CD14-positive monocyte (primary cell): ENCODE data around the gene PTPRC. TPM values are rescaled to one million over a fixed set of nuclear protein-coding genes. Genes with fewer than 3 reads are reported as not detected.

Experiments used
- DNase-seq, 3 donors: peaks; one replicate each; pipeline ENCODE4 v3.0.0-alpha.2; 2011 to 2022
- H2AFZ ChIP-seq: 2 replicates; pipeline ENCODE4 v1.6.0; 2012; ENCODE audit warnings: mild to moderate bottlenecking, low read depth, low read length, inconsistent platforms; ENCODE audit not compliant: insufficient read depth, poor library complexity, severe bottlenecking
- H3K27ac ChIP-seq, 2 donors: 1 replicate in 1 of 2; 2 replicates in 1 of 2; pipeline ENCODE4 v1.5.1; 2012 to 2013; ENCODE audit warnings: low read length in 2 of 2, control low read depth in 1 of 2, inconsistent platforms in 1 of 2, low read depth in 1 of 2, mild to moderate bottlenecking in 1 of 2
- H3K27me3 ChIP-seq, 2 donors: one replicate each; pipeline versions ENCODE4 v1.6.0 to v1.6.1; 2011 to 2013; ENCODE audit warnings: low read length in 2 of 2; ENCODE audit not compliant: control insufficient read depth in 2 of 2, insufficient read depth in 2 of 2
- H3K36me3 ChIP-seq, 2 donors: replicated peaks in 1 of 2; 1 replicate in 1 of 2; 2 replicates in 1 of 2; pipeline versions ENCODE4 v1.5.1 to v1.6.1; 2012 to 2013; ENCODE audit warnings: low read length in 2 of 2, control low read depth in 1 of 2, inconsistent platforms in 1 of 2, mild to moderate bottlenecking in 1 of 2; ENCODE audit not compliant: insufficient read depth in 2 of 2, control insufficient read depth in 1 of 2
- H3K4me1 ChIP-seq, 2 donors: 1 replicate in 1 of 2; 2 replicates in 1 of 2; pipeline versions ENCODE4 v1.5.1 to v1.6.1; 2012 to 2013; ENCODE audit warnings: low read length in 2 of 2, control low read depth in 1 of 2, inconsistent platforms in 1 of 2, mild to moderate bottlenecking in 1 of 2, moderate library complexity in 1 of 2; ENCODE audit not compliant: insufficient read depth in 2 of 2, control insufficient read depth in 1 of 2
- H3K4me2 ChIP-seq: replicated peaks from 2 replicates; pipeline ENCODE3; 2012; ENCODE audit warnings: low read length, moderate library complexity, mild to moderate bottlenecking; ENCODE audit not compliant: poor library complexity, severe bottlenecking; ENCODE audit errors: extremely low read depth
- H3K4me3 ChIP-seq, 3 experiments: fragments of 200-600 bp in 1 of 3; sonication (generic) in 1 of 3; replicated peaks in 1 of 3; 1 replicate in 2 of 3; 2 replicates in 1 of 3; pipeline ENCODE4 v1.5.1; 2011 to 2013; ENCODE audit warnings: low read length in 3 of 3, mild to moderate bottlenecking in 3 of 3, control low read depth in 2 of 3, low read depth in 2 of 3, inconsistent platforms in 1 of 3, moderate library complexity in 1 of 3
- H3K79me2 ChIP-seq: 2 replicates; pipeline ENCODE4 v1.6.0; 2012; ENCODE audit warnings: mild to moderate bottlenecking, control low read depth, inconsistent platforms, low read length, moderate library complexity; ENCODE audit not compliant: insufficient read depth
- H3K9ac ChIP-seq: 2 replicates; pipeline ENCODE4 v1.6.0; 2017; ENCODE audit warnings: low read length, mild to moderate bottlenecking; ENCODE audit not compliant: insufficient read depth, poor library complexity, severe bottlenecking
- H3K9me3 ChIP-seq, 2 donors: replicated peaks in 1 of 2; 1 replicate in 1 of 2; 2 replicates in 1 of 2; pipeline versions ENCODE4 v1.5.1 to v1.6.1; 2012 to 2013; ENCODE audit warnings: low read length in 2 of 2, control low read depth in 1 of 2; ENCODE audit not compliant: control insufficient read depth in 1 of 2, insufficient read depth in 1 of 2
- H4K20me1 ChIP-seq: 2 replicates; pipeline ENCODE4 v1.6.0; 2012; ENCODE audit warnings: mild to moderate bottlenecking, low read length, control low read depth, moderate library complexity; ENCODE audit not compliant: insufficient read depth
- H3K27ac Mint-ChIP-seq, 7 donors: one replicate each; pipeline ENCODE4 v1.8.0; 2020; ENCODE audit warnings: mild to moderate bottlenecking in 7 of 7, mixed read lengths in 7 of 7, moderate library complexity in 6 of 7, inconsistent platforms in 2 of 7
- H3K27me3 Mint-ChIP-seq, 3 donors: one replicate each; pipeline ENCODE4 v1.8.0; 2021 to 2022; ENCODE audit warnings: low read depth in 3 of 3, mild to moderate bottlenecking in 3 of 3, mixed read lengths in 3 of 3, moderate library complexity in 3 of 3, inconsistent platforms in 1 of 3
- H3K36me3 Mint-ChIP-seq, 2 donors: one replicate each; pipeline ENCODE4 v1.8.0; 2020; ENCODE audit warnings: mixed read lengths in 2 of 2, inconsistent platforms in 1 of 2, mild to moderate bottlenecking in 1 of 2
- H3K4me1 Mint-ChIP-seq: one replicate; pipeline ENCODE4 v1.8.0; 2020; ENCODE audit warnings: mild to moderate bottlenecking, mixed read lengths
- H3K4me3 Mint-ChIP-seq, 2 donors: one replicate each; pipeline ENCODE4 v1.8.0; 2020; ENCODE audit warnings: mild to moderate bottlenecking in 2 of 2, mixed read lengths in 2 of 2, moderate library complexity in 1 of 2
- H3K9me3 Mint-ChIP-seq, 7 donors: one replicate each; pipeline ENCODE4 v1.8.0; 2020 to 2022; ENCODE audit warnings: mixed read lengths in 7 of 7, mild to moderate bottlenecking in 6 of 7, moderate library complexity in 6 of 7, inconsistent platforms in 2 of 7
- CTCF ChIP-seq: fragments of 200-600 bp; IDR thresholded peaks from one replicate; pipeline ENCODE4 v1.8.0; 2022; ENCODE audit warnings: antibody characterized with exemption, mild to moderate bottlenecking
- WGBS: methylation state at CpG from one replicate; pipeline ENCODE4 v1.1.5; 2013; ENCODE audit warnings: missing lambda C conversion rate; ENCODE audit not compliant: insufficient coverage; 5-methylcytosine and 5-hydroxymethylcytosine counted together
- intact Hi-C, 2 donors: fragments of 100-400 bp; cut with micrococcal nuclease; formaldehyde crosslinking; loops; one replicate each; pipeline versions ENCODE4 v1.15.0 to v1.15.1; 2023
- polyA plus RNA-seq, 3 donors: library from polyadenylated mRNA; depleted of rRNA in 1 of 3; unstranded in 2 of 3; stranded (reverse) in 1 of 3; fragments of 300-500 nt in 2 of 3; fragments of >200 nt in 1 of 3; fragmentation: Illumina TruSeq in 2 of 3; gene quantifications; 1 replicate in 2 of 3; 2 replicates in 1 of 3; pipeline ENCODE4 v1.2.3, GENCODE V29; 2012 to 2021

Gene PTPRC
- polyA plus RNA-seq, 3 donors = 410 to 992 (median 667) TPM

- no peaks in the 10 kb centered on the region for H3K79me2 ChIP-seq
- H3K4me3 ChIP-seq = no peak overlapping the region
- TF ChIP-seq CTCF = no peak
- no peak for DNase-seq
- no peak overlapping the region for H2AFZ ChIP-seq
- no peaks in the 10 kb centered on the region for H3K9me3 Mint-ChIP-seq
- no peaks in the 10 kb centered on the region for H3K27me3 ChIP-seq
- no peak overlapping the region for H3K4me2 ChIP-seq
- no peaks in the 10 kb centered on the region for H3K36me3 ChIP-seq
- H3K9me3 ChIP-seq = no peaks in the 10 kb centered on the region
- H3K4me3 Mint-ChIP-seq = no peak overlapping the region
- peaks cover 0 to 1% (median 0%) of the 10 kb centered on the region in 3 donors for H3K27me3 Mint-ChIP-seq
- peaks cover 4% of the 10 kb centered on the region for H4K20me1 ChIP-seq
- no peak overlapping the region for H3K9ac ChIP-seq
- peak overlapping the region in 2 of 7 donors; percentile 4 to 72 for H3K27ac Mint-ChIP-seq
- peaks cover 10% of the 10 kb centered on the region for H3K4me1 Mint-ChIP-seq
- intact Hi-C loops = no loop called here
- no peak overlapping the region for H3K27ac ChIP-seq
- peaks cover 0 to 3% of the 10 kb centered on the region in 2 donors for H3K4me1 ChIP-seq
- no peaks in the 10 kb centered on the region for H3K36me3 Mint-ChIP-seq
Observed at GRCh38 chr1:198765416-198765815, 126.6 kb downstream of the PTPRC start.

- Histone ChIP-seq H3K9ac (no peak overlapping the region), H2AFZ (no peak overlapping the region), H3K4me1 (peaks cover 20 to 29% of the 10 kb centered on the region in 2 donors), H3K4me3 (no peak overlapping the region), H3K9me3 (no peaks in the 10 kb centered on the region), H4K20me1 (no peaks in the 10 kb centered on the region), H3K36me3 (no peaks in the 10 kb centered on the region), H3K79me2 (no peaks in the 10 kb centered on the region), H3K27me3 (no peaks in the 10 kb centered on the region), H3K4me2 (no peak overlapping the region), H3K27ac (no peak overlapping the region)
- H3K4me1 Mint-ChIP-seq = peaks cover 29% of the 10 kb centered on the region
- peaks cover 0 to 4% of the 10 kb centered on the region in 2 donors for H3K36me3 Mint-ChIP-seq
- no peak overlapping the region for H3K4me3 Mint-ChIP-seq
- no peak overlapping the region for H3K27ac Mint-ChIP-seq
- H3K9me3 Mint-ChIP-seq = peaks cover 0 to 4% (median 0%) of the 10 kb centered on the region in 7 donors
- TF ChIP-seq CTCF = peak; percentile 55
- peak in 1 of 3 donors; percentile 17 for DNase-seq
- 100% methylated on average over 1 of the region's 3 CpGs for WGBS
- intact Hi-C loops = loop anchor here in 1 of 2 donors (10.0 kb wide), 1 partner anchor 323 kb away; no protein-coding TSS in a partner anchor
- no peaks in the 10 kb centered on the region for H3K27me3 Mint-ChIP-seq
Observed at GRCh38 chr1:198771563-198772153, 132.8 kb downstream of the PTPRC start.
